Activated T-helper 1 cell treated with anti-CD3 and anti-CD28 coated beads, Interleukin-2, amount 50 U/mL, for 16 hours (primary cell): ENCODE results near the gene AHDC1.

Experiments
- DNase-seq, 2 donors: peaks; one replicate each; pipeline ENCODE4 v3.0.0-alpha.2; 2020; ENCODE audit warnings: low read depth in 1 of 2, low spot score in 1 of 2

The AHDC1 gene

DNA sequence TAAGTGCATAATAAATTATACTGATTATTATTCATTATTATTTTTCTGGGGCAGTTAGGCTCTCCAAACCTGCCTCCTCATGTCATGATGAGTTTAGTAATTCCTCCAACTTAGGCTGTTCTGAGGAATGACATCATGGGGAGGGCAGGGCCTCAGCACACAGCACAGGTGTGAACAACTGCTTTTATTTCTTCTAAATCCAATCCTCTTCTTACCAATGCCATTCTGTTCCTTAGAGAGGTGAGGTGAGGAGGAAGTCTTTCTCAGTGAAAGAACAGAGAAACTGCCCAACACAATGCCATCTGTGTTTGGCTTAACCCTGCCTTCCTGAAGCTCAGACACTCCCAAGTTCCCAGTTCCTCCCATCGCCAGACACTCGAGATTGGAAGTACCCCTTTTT is 68.6 kb downstream of the AHDC1 start:
- DNase-seq = no peak

DNA sequence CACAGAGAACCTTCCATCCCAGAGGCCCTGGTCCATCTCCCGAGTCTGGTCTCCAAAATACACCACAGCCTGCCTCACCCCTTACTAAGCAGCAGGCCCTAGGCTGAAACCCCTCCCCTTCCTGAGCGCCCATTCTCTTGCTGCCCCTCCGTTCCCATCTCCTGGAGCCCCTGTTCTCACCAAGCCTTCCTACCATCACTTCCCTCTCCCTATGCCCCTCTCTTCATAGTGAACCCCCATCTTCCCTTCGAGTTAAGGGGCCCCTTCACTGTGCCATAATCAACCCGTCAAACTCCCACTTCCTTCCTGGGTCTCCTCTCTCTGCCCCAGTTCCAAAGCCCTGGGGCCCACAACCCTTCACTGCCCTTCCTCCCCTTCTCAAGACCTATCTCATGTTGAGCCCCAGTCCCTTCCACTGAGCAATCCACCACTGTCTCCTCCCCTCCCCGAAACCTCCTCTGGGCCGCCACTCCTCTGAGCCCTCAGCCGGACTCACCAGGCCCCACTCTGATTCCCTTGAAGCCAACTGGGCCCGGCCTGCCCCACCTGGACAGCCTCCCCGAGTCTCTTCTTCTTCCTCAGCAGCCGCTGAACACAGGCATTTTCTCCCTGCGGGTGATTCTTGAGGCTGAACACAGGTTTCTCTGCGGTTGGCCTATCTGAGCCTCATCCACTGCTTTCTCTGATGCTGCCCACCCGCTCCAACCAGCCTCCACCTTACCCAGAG is 71.8 kb downstream of the AHDC1 start:
- DNase-seq = no peak

DNA sequence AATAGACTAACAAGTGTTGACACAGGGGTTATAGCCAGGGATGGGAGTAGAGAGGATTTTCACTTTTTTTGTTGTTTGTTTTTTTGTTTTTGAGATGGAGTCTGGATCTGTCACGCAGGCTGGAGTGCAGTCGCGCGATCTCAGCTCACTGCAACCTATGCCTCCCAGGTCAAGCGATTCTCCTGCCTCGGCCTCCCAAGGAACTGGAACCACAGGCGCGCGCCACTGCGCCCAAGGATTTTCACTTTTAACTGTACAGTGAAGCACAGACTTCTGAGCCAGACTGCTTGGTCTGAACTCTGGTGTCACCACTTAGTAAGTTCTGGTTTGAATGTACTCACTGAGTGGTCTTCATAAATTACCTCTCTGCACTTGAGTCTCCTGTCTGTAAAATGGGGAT is 73.8 kb downstream of the AHDC1 start:
- no peak for DNase-seq

DNA sequence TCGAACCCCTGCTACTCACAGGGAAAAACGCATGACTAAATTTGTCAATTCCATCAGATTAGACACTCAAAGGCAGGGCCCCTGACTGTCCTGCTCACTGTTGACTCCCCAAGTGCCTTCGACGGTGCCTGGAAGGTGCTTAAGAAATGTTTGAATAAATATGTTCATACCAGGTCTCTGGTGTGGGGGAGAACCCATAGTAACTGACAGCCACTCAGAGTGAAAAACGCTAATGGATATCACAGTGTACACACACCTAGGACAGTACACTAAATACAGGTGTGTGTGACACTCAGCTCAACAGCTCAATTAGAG is 74.3 kb downstream of the AHDC1 start:
- no peak for DNase-seq

DNA sequence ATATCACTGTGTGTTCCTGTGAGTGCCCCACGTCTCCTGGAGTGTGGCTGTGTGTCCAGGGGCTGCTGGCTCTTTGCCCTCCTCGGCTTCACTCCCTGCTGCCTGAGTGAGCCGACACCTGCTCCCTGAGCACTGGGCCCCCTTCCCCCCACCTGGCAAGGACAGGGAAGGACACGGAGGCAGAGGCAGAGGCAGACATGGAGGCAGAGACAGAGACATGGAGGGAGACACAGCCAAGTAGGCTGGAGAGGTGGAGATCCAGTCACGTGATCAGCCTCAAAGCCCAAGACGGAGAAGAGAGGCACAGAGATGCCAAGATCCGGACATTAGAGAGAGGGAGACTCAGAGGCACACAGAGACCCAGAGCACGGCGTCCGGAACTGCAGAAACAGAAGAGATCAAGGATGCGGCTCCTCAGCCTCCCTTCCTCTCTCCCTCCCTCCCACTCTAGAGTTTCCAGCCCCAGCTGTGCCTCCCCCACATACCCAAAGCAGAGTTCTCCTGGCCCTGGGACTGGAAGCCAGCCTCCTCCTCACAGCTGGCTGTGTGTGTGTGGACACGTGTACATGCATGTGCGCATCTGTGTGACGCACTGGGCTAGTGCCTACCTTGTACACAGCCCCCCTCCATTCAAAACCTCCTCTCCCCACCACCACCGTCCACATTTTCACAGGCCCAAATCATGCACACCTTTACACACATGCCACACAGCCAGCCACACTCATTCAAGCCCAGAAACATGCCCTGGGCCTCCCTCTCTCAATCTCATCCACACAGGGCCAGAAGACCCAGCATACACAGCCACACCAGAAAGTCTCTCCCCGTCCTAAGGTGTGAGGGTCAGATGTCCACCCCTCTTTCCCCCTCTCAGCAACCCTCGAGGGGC is 74.9 kb downstream of the AHDC1 start:
- no peak for DNase-seq

DNA sequence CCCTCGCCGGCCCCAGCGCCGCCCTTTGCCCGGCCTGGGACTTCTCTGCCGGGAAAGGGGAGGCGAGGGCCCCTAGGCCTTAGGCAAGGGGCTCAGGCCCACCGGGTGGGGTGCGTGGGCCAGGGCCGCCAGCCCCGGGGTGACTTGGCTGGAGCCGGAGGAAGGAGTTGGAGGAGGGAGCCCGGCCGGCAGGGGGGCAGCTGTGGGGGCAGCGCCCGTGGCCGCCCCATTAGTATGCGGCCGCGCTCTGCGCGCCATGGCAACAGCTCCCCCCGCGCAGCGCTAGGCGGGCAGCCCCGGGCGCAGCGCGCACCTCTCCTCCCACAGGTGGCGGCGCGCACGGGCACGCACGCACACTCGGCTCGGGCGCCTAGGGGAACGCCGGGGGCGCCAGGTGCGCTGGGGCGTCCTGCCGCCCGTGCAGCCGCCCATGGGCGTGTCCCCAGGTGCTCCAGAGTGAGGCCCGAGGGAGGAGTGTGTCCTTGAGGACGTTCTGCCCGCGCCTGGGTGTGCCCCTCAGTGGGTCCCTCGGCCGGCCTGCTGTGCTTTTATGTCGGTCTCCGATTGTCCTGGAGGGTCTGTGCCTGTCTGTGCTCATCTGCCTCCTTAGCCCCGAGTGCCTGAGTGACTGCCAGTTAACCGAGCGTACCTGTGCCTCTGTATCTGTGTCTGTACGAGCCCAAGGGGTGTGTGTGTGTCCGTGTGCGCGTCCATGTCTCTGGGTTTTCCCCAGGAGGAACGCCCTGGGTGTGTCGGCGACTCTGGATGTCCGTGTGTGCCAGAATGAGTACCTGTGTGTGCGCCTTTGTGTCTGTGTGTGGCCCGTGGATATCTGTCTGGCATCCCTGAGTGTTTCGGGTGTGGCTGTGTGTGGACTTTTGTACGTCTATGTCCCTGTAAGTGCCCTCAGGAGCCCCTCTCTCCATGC is 75.8 kb downstream of the AHDC1 start:
- DNase-seq = peak in 1 of 2 donors; percentile 32

DNA sequence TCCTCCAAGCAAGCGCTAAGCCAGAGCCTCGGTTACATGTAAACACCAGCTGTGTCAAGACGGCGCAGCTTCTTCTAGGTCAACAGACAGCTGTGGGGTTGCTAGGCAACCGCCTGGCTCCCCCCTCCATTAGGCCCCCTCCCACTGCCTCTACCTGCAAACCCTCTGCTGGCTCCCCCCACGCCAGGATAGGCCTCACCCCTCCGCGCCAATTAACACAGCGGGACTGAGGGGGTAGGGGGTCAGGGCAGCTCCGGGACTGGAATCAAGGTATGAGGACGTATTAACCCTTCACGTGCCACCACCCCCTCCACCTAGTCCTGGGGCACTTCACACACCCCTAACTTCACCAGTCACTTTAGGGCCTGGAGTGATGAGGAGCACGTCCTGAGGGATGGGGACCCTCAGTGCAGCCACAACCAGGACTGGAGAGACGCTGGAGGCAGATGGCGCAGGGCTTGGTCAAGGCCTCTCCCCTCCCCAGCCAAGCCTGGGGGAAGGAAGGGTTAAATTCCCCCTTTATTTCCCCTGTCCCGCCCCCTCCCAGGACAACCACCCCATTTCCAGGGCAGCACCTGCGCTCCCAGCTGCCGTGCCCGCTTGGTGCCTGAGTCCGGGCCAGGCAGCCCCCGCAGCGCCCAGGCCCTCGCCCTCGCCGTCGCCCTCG is 76.6 kb downstream of the AHDC1 start:
- DNase-seq = no peak

DNA sequence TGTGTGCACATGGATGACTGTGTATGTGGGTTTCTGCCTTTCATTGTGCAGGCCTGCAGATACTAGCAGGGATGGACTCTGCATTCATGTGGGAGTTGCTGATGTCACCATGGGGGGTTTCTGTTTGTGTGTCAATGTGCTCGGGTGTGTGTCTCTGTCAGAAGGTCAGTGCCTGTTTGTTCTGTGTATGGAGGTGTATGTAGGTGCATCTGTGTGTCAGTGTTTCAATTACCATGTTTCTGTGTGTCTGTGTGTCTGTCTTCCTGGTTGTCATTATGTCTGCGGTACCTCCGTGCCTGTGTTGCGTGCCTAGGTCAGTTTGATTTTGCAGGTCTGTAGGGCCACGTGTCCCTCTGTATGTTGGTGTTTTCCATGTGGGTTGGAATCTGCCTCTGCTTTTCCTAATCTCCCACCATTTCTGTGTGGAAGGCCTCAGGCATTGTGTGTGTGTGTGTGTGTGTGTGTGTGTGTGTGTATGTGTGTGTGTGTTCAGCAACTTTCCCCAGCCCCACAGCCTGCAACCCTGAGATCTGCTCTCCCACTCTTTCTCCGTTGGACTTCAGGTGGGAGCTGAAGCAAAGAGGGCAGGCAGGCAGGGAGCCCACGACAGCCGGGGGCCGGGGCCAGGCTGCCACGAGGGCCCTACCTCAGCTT is 77.2 kb downstream of the AHDC1 start:
- DNase-seq = no peak

DNA sequence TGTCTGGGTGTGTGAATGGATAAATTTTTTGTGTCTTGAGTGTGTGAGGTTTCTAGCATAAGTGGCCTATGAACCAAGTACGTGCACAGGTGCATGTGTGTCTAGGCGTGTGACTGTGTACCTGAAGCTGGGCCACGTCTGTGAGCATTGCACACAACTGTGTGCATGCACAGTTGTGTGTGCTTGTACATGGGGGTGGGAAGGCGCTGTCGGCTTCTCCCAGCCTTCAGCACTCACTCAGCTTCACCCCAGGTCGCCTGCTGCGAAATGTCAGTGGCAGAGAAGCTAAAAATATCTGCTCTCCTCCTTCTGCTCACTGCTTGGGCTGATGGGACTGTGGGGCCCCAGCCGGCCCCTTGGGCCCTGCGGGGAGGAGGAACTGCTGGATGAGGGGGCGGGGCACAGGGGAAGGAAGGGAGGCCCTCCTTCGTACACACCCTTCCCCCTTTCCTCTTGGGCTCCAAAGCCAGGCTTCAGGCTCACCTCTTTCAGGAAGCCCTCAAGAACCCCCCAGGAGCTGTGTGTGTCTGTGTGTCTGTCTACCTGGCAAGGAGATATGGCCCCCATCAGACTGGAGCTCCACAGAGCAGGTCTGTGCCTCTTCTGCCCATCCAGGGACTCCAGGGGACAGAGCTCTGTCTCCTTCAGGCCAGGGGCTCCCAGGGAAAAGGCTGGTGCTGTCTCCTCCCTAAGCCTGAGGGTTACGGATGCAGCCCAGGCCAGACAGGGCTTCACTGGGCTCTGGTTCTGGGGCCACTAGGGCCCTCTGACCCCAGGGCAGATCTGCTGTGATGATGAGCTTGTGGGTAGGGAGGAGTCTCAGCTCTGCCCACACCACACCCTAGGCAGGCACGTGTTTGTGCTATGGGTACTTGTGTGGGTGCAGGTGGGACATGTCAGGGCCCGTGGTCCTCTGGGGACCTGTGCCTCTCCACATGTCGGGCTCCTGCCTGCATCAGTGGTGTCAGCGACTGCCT is 78.4 kb downstream of the AHDC1 start:
- no peak for DNase-seq

DNA sequence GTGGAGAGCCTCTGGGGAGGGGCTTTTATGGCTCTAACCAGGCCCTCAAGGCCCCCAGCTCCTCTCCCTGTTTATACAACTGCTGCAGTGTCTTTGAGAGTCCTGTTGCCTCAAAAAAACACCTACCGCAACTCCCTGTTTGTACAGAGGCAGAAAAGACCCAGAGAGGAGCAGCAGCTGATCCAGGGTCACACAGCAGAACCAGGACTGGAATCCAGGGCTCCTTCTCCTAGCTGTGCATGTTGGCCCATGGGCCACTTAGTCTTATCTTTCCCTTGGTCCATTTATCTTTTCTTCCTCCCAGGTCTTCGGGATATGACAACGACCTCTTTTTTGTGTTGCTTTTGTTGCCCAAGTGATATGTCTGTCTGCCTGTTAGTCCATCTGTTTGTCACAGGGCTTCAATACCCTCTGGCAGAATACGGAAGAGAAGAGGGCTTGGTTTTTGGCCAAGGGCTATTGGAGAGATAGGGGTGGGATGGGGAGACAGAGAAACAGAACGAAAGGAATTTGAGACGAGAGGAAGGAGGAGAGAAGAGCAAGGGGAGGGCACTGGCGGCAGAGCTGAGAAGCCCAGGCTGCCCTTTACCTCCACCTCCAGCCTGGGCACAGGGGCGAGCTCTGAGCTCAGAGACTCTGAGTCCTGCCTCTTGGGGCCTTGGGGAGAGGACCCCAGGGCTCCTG is 80.5 kb downstream of the AHDC1 start:
- DNase-seq = no peak

DNA sequence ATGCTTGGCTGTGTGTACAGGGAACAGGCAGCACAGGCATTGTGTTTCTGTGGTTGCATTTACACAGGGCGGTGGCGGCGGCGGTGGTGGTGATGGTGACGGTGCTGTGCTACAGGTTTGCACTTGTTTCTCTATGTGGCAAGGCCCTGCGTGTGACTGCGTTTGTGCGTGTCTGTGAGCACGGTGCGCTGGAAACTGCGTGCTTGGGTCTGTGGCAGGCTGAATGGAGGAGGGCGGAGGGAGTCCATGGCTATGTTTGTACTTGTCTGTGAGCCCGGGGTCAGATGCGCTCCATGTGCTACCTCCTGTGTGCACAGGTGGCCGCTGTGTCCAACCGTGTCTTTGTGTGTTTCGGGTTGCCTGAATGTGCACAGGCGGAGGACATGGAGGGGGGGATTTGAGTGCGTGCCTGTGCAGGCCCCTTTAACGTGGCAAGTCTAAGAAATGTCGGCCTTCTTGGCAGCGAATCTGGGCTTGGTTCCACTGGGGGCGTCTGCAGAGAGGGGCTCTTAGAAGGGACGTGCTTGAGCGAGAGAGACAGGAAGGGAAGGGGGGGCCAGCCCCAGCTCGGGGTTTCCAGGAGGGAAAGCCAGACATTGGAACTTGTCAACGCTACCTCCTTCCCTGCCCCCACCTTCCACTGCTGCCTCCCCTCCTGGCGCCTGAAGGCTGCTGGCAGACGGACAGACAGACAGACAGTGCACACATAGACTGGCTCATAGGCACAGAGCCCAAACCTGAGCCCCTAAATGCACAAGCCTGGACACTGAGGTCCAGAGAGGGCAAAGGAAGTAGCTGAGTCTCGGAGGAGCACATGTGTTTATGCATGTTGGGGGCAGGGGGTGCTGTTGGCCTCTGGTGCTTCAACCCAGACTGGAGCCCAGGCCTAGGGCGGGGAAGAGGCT is 81.3 kb downstream of the AHDC1 start:
- peak; percentile 24 to 45 for DNase-seq

DNA sequence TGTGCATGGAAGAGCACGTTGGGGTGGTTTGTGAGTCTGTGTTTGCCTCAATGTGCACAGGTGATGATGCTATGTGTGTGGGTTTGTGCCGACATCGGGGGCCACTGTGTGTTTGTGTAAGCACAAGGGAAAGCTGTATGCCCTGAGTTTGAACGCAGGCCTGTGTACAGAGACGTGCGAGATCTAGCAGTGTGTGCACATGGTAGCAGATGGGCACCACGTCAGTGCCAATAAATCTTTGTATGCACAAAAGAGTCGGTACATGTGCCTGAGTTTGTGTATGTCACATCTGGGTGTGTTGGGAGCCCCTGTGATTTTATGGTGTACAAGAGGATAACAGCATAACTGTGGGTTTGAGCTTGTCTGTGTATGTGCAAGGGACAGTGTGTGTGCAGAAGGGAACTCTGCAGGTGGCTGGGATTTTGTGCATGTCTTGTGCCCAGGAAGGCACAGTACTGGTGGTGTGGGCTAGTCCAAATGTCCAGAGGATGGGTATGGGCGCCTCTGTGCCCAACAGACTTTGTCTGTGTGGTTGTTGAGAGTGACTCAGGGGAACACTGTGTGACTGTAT is 82.0 kb downstream of the AHDC1 start:
- no peak for DNase-seq

DNA sequence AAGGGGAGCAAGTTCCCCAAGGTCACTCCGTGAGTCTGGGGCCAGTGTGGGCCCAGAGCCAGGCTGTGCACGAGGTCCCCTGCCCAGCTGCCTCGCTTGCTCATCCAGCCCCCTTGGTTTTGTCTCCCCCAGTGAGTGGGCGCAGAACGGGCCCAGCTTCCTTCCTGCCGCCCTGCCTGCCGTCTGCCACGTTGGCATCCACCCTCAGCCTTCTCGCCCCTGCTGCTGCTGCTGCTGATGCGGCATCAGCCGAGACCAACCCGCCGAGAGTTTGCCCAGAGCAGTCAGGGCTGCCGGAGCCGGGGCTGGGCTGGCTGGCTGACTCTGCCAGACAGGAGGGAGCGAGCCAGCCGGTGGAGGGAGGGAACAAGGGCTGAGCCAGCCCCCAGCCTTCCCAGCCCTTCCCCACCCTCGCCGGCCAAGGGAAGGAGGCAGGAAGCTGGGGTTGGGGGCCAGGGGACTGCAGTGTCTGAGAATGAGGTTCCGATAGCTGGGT is 82.6 kb downstream of the AHDC1 start:
- peak in 1 of 2 donors; percentile 31 for DNase-seq

DNA sequence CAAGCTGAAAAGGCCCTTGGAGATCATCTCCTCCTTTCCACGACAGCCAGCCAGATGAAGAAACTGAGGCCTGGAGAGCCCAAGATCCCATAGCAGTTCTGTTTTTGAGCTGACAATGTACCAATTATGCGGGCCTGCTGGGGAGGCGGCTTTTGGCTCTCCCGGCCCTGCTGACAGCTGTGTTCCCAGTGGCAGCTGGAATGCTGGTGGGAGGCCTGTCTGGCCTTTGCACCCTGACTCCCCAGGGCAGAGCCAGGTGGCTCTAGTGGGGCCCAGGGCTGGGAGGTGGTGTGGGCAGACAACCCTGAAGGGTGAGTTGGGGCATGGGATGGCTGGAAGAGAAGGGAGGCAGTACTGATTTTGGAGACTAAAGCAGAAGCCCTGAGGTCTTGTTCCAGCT is 83.3 kb downstream of the AHDC1 start:
- DNase-seq = no peak

DNA sequence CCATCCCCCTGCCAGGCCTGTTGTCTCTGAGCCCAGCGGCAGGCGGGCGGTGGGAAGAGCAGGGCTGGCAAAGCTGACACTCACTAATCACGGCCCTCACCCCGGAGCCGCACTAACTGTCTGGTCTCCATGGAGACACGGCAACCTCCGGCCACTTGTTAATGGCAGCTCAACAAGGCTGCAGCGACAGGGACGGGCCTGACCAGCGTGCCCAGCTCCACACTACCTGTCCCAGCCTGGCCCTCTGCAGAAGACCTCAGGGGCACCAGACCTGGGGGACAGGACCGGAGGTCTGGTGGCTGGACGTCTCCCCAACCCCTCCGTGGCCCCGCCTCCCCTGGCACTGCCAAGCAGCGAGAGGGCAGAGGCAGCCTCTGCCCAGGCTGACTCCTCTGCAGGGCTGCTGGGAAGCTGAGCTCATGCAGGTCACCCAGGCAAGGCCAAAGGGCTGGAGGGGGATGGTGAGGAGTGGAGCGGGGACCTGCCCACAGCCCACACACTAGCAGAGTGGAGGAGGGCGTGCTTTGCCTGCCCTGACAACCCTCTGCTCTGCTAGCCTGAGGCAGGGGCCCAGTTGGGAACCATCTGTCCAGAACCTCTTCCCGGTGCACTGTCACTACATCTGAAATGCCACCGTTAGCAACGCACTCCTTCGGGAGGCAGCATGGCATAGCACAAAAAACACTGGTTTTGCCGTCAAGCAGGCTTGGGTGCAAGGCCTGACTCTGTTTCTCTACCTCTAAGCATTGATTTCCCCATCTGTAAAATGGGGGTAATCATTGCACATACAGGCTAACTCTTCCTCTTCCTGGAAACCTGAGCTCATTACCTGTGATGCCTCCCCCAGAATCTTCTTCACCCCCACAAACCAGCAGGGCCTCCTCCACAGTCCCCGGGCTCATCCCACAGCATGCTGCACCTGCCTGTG is 84.3 kb downstream of the AHDC1 start:
- DNase-seq = no peak

DNA sequence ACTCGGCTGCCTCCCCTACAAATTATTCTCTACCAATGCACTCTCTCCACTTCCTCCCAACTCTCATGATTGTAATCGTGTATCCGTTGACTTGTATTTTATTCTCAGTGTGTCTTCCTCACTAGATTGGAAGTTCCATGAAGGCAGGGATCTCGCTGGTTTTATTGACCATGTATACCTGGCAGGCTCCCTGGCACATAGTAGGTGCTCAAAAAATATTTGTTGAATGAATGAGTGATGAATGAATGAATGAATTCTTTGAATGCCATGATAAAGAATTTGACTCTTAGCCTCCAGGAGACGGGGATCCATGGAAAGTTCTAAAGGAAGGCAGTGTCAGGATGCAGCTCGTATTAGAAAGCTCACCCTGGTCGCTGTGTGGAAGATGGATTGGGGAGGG is 85.1 kb downstream of the AHDC1 start:
- DNase-seq = no peak
